Spleen (tissue), 11 donors: ENCODE data around the gene GSK3B. TPM values are rescaled to one million over a fixed set of nuclear protein-coding genes. Genes with fewer than 3 reads are reported as not detected.
A peak's percentile ranks its signal among the peaks of the same experiment; 100 is the strongest.

Experiments
- DNase-seq: peaks from one replicate; pipeline ENCODE4 v3.0.0-alpha.2; 2020
- H3K27ac ChIP-seq, 8 donors: fragments of 200-600 bp; sonication (generic) in 7 of 8; 1 replicate in 4 of 8; 2 replicates in 4 of 8; pipeline versions ENCODE4 v1.5.0 to v1.8.0; 2016 to 2021; ENCODE audit warnings: inconsistent platforms in 4 of 8, mild to moderate bottlenecking in 4 of 8, moderate library complexity in 1 of 8
- H3K27me3 ChIP-seq, 7 donors: fragments of 200-600 bp; sonication (generic) in 6 of 7; replicated peaks in 1 of 7; 1 replicate in 4 of 7; 2 replicates in 3 of 7; pipeline versions ENCODE4 v1.5.0 to v1.8.0; 2016 to 2021; ENCODE audit warnings: inconsistent platforms in 3 of 7, mild to moderate bottlenecking in 1 of 7
- H3K36me3 ChIP-seq, 6 donors: fragments of 200-600 bp; sonication (generic) in 5 of 6; 1 replicate in 4 of 6; 2 replicates in 2 of 6; pipeline versions ENCODE4 v1.5.0 to v1.8.0; 2016 to 2021; ENCODE audit warnings: inconsistent platforms in 2 of 6
- H3K4me1 ChIP-seq, 6 donors: fragments of 200-600 bp; sonication (generic) in 5 of 6; 1 replicate in 3 of 6; 2 replicates in 3 of 6; pipeline versions ENCODE4 v1.5.0 to v1.8.0; 2016 to 2021; ENCODE audit warnings: inconsistent platforms in 3 of 6
- H3K4me3 ChIP-seq, 8 donors: fragments of 200-600 bp; sonication (generic) in 7 of 8; 1 replicate in 4 of 8; 2 replicates in 4 of 8; pipeline versions ENCODE4 v1.5.0 to v1.8.0; 2016 to 2021; ENCODE audit warnings: inconsistent platforms in 4 of 8, mild to moderate bottlenecking in 4 of 8, moderate library complexity in 2 of 8
- H3K9me3 ChIP-seq, 8 donors: fragments of 200-600 bp; sonication (generic) in 7 of 8; 1 replicate in 4 of 8; 2 replicates in 4 of 8; pipeline versions ENCODE4 v1.5.0 to v1.8.0; 2016 to 2021; ENCODE audit warnings: inconsistent platforms in 4 of 8
- CTCF ChIP-seq, 11 experiments: fragments of 200-600 bp in 7 of 11; fragments of 450-650 bp in 4 of 11; sonication (generic) in 4 of 11; IDR thresholded peaks in 8 of 11; conservative IDR thresholded peaks in 3 of 11; 1 replicate in 7 of 11; 2 replicates in 4 of 11; pipeline versions ENCODE4 v1.4.0 to v1.8.0; 2016 to 2021; ENCODE audit warnings: antibody characterized with exemption in 11 of 11, inconsistent platforms in 4 of 11, mild to moderate bottlenecking in 1 of 11
- POLR2A ChIP-seq, 3 donors: fragments of 450-650 bp; IDR thresholded peaks; one replicate each; pipeline ENCODE4 v1.5.1; 2017; ENCODE audit warnings: antibody characterized with exemption in 3 of 3, mild to moderate bottlenecking in 1 of 3
- POLR2AphosphoS5 ChIP-seq, 3 donors: sonication (generic); formaldehyde crosslinking; IDR thresholded peaks; one replicate each; pipeline ENCODE4 v1.5.1; 2017; ENCODE audit warnings: antibody characterized with exemption in 3 of 3
- WGBS, 5 donors: extraction: QIAGEN DNeasy Blood & Tissue Kit in 3 of 5; methylation state at CpG; one replicate each; pipeline versions ENCODE4 v1.1.5 to v1.1.7; 2013 to 2018; 5-methylcytosine and 5-hydroxymethylcytosine counted together
- intact Hi-C: fragments of 100-400 bp; cut with DNase I; formaldehyde crosslinking; loops from one replicate; pipeline ENCODE4 v1.15.0; 2023; ENCODE audit warnings: low total_unique reads
- polyA plus RNA-seq, 3 donors: library from polyadenylated mRNA; stranded (reverse); fragments of 200-250 nt; gene quantifications; one replicate each; pipeline ENCODE4 v1.2.1, GENCODE V29; 2013
- total RNA-seq, 7 donors: library from RNA; depleted of rRNA in 3 of 7; stranded (reverse); fragments of >200 nt in 3 of 7; fragmentation: NEBNext Ultra II Directional in 4 of 7; extraction: Animal tissue kit (Norgen Biotek cat#: 25700) in 4 of 7; gene quantifications; one replicate each; pipeline versions ENCODE4 v1.1.0 to v1.2.1, GENCODE V29; 2016 to 2021
- donor health status: healthy with polysubstance abuse.
- donor health status: DM: no; HTN: no; CAD: no; lungs with moderate emphysema.
- donor health status: DM: no; HTN: no; CAD: no.
- donor health status: Bipolar disorder and iron deficiency.
- donor health status: healthy.
- donor health status: DM: no; HTN: no; CAD: no.
- donor health status: DM: yes; HTN: yes; CAD: no.

The GSK3B gene
- total and polyA plus RNA-seq, 10 donors, result 4.7 to 62.2 (median 53.1) TPM

GRCh38 chr3:120040813-120041377 is 53.4 kb downstream of the GSK3B start:
- Histone ChIP-seq H3K27me3 (no peaks in the 10 kb centered on the region), H3K4me3 (no peak overlapping the region), H3K9me3 (peaks cover 18 to 96% (median 78%) of the 10 kb centered on the region in 8 donors), H3K27ac (no peak overlapping the region), H3K4me1 (peaks cover 0 to 17% (median 6%) of the 10 kb centered on the region in 6 donors), H3K36me3 (peaks cover 0 to 51% (median 1%) of the 10 kb centered on the region in 6 donors)
- TF ChIP-seq POLR2AphosphoS5 (IDR thresholded peaks at IDR 0.05) (peak in 2 of 3 donors; percentile 12 to 39), POLR2A (IDR thresholded peaks at IDR 0.05) (no peak)
- no peak for DNase-seq
- intact Hi-C loops, result no loop called here
- WGBS, 5 donors, result 93 to 99% (median 96%) methylated on average over 5 to 8 of the region's 8 CpGs

GRCh38 chr3:120039642-120040610 is 54.3 kb downstream of the GSK3B start:
- no peak overlapping the region for H3K27ac ChIP-seq
- DNase-seq, result no peak
- intact Hi-C loops, result no loop called here
- TF ChIP-seq CTCF (IDR thresholded peaks at IDR 0.05 in 8 of 11, conservative IDR thresholded peaks at IDR 0.05 in 3 of 11) (peak in 1 of 11 experiments; percentile 18), POLR2A (IDR thresholded peaks at IDR 0.05) (no peak)
- H3K4me3 ChIP-seq, result no peak overlapping the region
- no peaks in the 10 kb centered on the region for H3K27me3 ChIP-seq
- 93 to 98% (median 96%) methylated on average over 20 of the region's 20 CpGs for WGBS, 5 donors
- peaks cover 0 to 51% (median 1%) of the 10 kb centered on the region in 6 donors for H3K36me3 ChIP-seq
- peaks cover 11 to 96% (median 77%) of the 10 kb centered on the region in 8 donors for H3K9me3 ChIP-seq
- peaks cover 0 to 24% (median 9%) of the 10 kb centered on the region in 6 donors for H3K4me1 ChIP-seq

DNA sequence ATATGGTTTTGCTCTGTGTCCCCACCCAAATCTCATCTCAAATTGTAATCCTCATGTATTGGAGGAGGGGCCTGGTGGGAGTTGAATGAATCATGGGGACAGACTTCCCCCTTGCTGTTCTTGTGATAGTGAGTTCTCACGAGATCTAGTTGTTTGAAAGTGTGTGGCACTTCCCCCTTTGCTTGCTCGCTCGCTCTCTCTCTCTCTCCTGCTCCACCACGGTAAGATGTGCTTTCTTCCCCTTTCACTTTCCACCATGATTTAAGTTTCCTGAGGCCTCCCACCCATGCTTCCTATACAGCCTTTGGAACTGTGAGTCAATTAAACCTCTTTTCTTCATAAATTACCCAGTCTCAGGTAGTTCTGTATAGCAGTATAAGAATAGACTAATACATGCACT is 60.7 kb downstream of the GSK3B start:
- no peak for DNase-seq
- peak in 1 of 3 donors; percentile 30 for TF ChIP-seq POLR2AphosphoS5 (IDR thresholded peaks at IDR 0.05)
- TF ChIP-seq POLR2A (IDR thresholded peaks at IDR 0.05), result no peak
- TF ChIP-seq CTCF (IDR thresholded peaks at IDR 0.05 in 8 of 11, conservative IDR thresholded peaks at IDR 0.05 in 3 of 11), result no peak
- no peaks in the 10 kb centered on the region for H3K27me3 ChIP-seq
- no peak overlapping the region for H3K4me3 ChIP-seq
- 30 to 49% (median 38%) methylated on average over 4 of the region's 4 CpGs for WGBS, 5 donors
- intact Hi-C loops, result no loop called here
- H3K36me3 ChIP-seq, result peaks cover 0 to 7% (median 0%) of the 10 kb centered on the region in 6 donors
- H3K4me1 ChIP-seq, result peaks cover 0 to 67% (median 26%) of the 10 kb centered on the region in 6 donors
- H3K27ac ChIP-seq, result peak overlapping the region in 2 of 8 donors; percentile 23 to 52
- H3K9me3 ChIP-seq, result peaks cover 0 to 48% (median 30%) of the 10 kb centered on the region in 8 donors

DNA sequence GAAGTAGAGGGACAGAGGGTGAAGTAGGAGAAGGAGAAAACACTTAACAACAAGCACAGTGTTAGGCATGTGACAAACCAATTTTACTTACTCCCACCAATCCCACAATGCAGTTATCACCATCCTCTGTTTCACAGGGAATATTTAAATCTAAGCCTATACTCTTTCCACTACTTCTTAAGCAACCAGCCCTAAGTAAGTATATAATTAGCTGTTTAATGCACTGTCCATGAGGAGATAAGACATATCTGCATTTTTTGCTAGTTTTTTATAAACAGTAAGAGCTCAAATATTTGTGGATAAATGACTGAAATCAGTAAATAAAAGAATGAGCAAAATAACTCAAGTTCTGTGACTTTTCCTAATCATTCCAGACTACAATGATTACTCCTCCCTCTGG is 62.7 kb downstream of the GSK3B start:
- H3K36me3 ChIP-seq, result no peaks in the 10 kb centered on the region
- H3K4me1 ChIP-seq, result peaks cover 0 to 74% (median 27%) of the 10 kb centered on the region in 6 donors
- TF ChIP-seq POLR2A (IDR thresholded peaks at IDR 0.05) (no peak), POLR2AphosphoS5 (IDR thresholded peaks at IDR 0.05) (no peak), CTCF (IDR thresholded peaks at IDR 0.05 in 8 of 11, conservative IDR thresholded peaks at IDR 0.05 in 3 of 11) (no peak)
- H3K4me3 ChIP-seq, result no peak overlapping the region
- no peak overlapping the region for H3K27ac ChIP-seq
- intact Hi-C loops, result no loop called here
- peaks cover 0 to 34% (median 22%) of the 10 kb centered on the region in 8 donors for H3K9me3 ChIP-seq
- no peak for DNase-seq
- H3K27me3 ChIP-seq, result no peaks in the 10 kb centered on the region
